ENCODE results near the gene ZNF285. TPM values are rescaled to one million over a fixed set of nuclear protein-coding genes. Genes with fewer than 3 reads are reported as not detected.
"Not testable (repeated sequence)": the region's sequence is repeated elsewhere in the genome, so short reads cannot be mapped to it uniquely, and the experiment has no call there.

The ZNF285 gene
- total RNA-seq (2014; rRNA removed; shearing (Covaris generic); ENCODE audit: low replicate concordance), result not detected in 2 replicates

- no peaks in the 10 kb centered on the region for H3K9me3 ChIP-seq (ENCODE audit: low read length)
- H3K4me2 ChIP-seq (ENCODE audit: low read depth, low read length, poor library complexity, severe bottlenecking), result no peak within 1 kb of the TSS
- no peak within 1 kb of the TSS for H3K27ac ChIP-seq (ENCODE audit: low read length)
- H3K27me3 ChIP-seq (ENCODE audit: low read length), result no peaks in the 10 kb centered on the region
- H3K36me3 ChIP-seq (ENCODE audit: insufficient read depth, low read length), result no peaks in the 10 kb centered on the region
- no peak within 1 kb of the TSS for H2AFZ ChIP-seq (ENCODE audit: low read length)
- no peaks in the 10 kb centered on the region for H3K79me2 ChIP-seq (ENCODE audit: low read length)
- no peak for DNase-seq
- no peaks in the 10 kb centered on the region for H3K9me2 ChIP-seq (replicated peaks; ENCODE audit: insufficient read depth, low read length)
- no peaks in the 10 kb centered on the region for H4K20me1 ChIP-seq (ENCODE audit: insufficient read depth, low read depth, low read length)
- no peak within 1 kb of the TSS for H3K4me3 ChIP-seq (ENCODE audit: low read length)
- no peak within 1 kb of the TSS for H3K9ac ChIP-seq (ENCODE audit: low read length)
- no peaks in the 10 kb centered on the region for H3K4me1 ChIP-seq (ENCODE audit: low read length)
Measured at GRCh38 chr19:44401139-44402115, at the start of gene ZNF285. TSS of gene ZNF285 (minus strand) at chr19:44401608. CDS start at chr19:44397213, 4,395 bp downstream.

- Histone ChIP-seq H2AFZ (ENCODE audit: low read length) (no peak within 1 kb of the TSS), H3K4me2 (ENCODE audit: low read depth, low read length, poor library complexity, severe bottlenecking) (no peak within 1 kb of the TSS), H3K9ac (ENCODE audit: low read length) (no peak within 1 kb of the TSS), H3K9me2 (replicated peaks; ENCODE audit: insufficient read depth, low read length) (no peaks in the 10 kb centered on the region), H3K4me3 (ENCODE audit: low read length) (no peak within 1 kb of the TSS), H3K4me1 (ENCODE audit: low read length) (no peaks in the 10 kb centered on the region), H3K79me2 (ENCODE audit: low read length) (no peaks in the 10 kb centered on the region), H3K27me3 (ENCODE audit: low read length) (no peaks in the 10 kb centered on the region), H3K27ac (ENCODE audit: low read length) (no peak within 1 kb of the TSS), H3K36me3 (ENCODE audit: insufficient read depth, low read length) (no peaks in the 10 kb centered on the region), H4K20me1 (ENCODE audit: insufficient read depth, low read depth, low read length) (no peaks in the 10 kb centered on the region), H3K9me3 (ENCODE audit: low read length) (peaks cover 2% of the 10 kb centered on the region)
- no peak for DNase-seq
Measured at GRCh38 chr19:44447916-44448674, 46.7 kb upstream of the ZNF285 start, which contains the start of gene ZNF229. TSS of gene ZNF229 (minus strand) at chr19:44448472. CDS start at chr19:44442847, 5,625 bp downstream.

GRCh38 chr19:44438441-44438840, 37.0 kb upstream of the ZNF285 start:
- no peaks in the 10 kb centered on the region for H4K20me1 ChIP-seq (ENCODE audit: insufficient read depth, low read depth, low read length)
- no peak overlapping the region for H3K4me2 ChIP-seq (ENCODE audit: low read depth, low read length, poor library complexity, severe bottlenecking)
- no peaks in the 10 kb centered on the region for H3K9me3 ChIP-seq (ENCODE audit: low read length)
- no peaks in the 10 kb centered on the region for H3K4me1 ChIP-seq (ENCODE audit: low read length)
- DNase-seq, result no peak
- H3K27me3 ChIP-seq (ENCODE audit: low read length), result no peaks in the 10 kb centered on the region
- no peaks in the 10 kb centered on the region for H3K79me2 ChIP-seq (ENCODE audit: low read length)
- H3K4me3 ChIP-seq (ENCODE audit: low read length), result no peak overlapping the region
- H3K9me2 ChIP-seq (replicated peaks; ENCODE audit: insufficient read depth, low read length), result no peaks in the 10 kb centered on the region
- H3K36me3 ChIP-seq (ENCODE audit: insufficient read depth, low read length), result no peaks in the 10 kb centered on the region
- no peak overlapping the region for H3K9ac ChIP-seq (ENCODE audit: low read length)
- no peak overlapping the region for H2AFZ ChIP-seq (ENCODE audit: low read length)
- no peak overlapping the region for H3K27ac ChIP-seq (ENCODE audit: low read length)

- Histone ChIP-seq H3K27me3 (ENCODE audit: low read length) (no peaks in the 10 kb centered on the region), H3K4me3 (ENCODE audit: low read length) (no peak overlapping the region), H3K4me2 (ENCODE audit: low read depth, low read length, poor library complexity, severe bottlenecking) (no peak overlapping the region), H2AFZ (ENCODE audit: low read length) (no peak overlapping the region), H4K20me1 (ENCODE audit: insufficient read depth, low read depth, low read length) (no peaks in the 10 kb centered on the region), H3K4me1 (ENCODE audit: low read length) (no peaks in the 10 kb centered on the region), H3K9me2 (replicated peaks; ENCODE audit: insufficient read depth, low read length) (no peaks in the 10 kb centered on the region), H3K36me3 (ENCODE audit: insufficient read depth, low read length) (no peaks in the 10 kb centered on the region), H3K9me3 (ENCODE audit: low read length) (no peaks in the 10 kb centered on the region; the same call in 1 of the 2 replicates), H3K9ac (ENCODE audit: low read length) (no peak overlapping the region), H3K79me2 (ENCODE audit: low read length) (no peaks in the 10 kb centered on the region), H3K27ac (ENCODE audit: low read length) (no peak overlapping the region)
- no peak for DNase-seq
Measured at GRCh38 chr19:44435441-44435840, 34.0 kb upstream of the ZNF285 start.

- H3K9me3 ChIP-seq (ENCODE audit: low read length), result peaks cover 4% of the 10 kb centered on the region
Measured at GRCh38 chr19:44430956-44431355, 29.5 kb upstream of the ZNF285 start.

GRCh38 chr19:44415553-44415952, 14.1 kb upstream of the ZNF285 start:
- H2AFZ ChIP-seq (ENCODE audit: low read length); H4K20me1 ChIP-seq (ENCODE audit: insufficient read depth, low read depth, low read length): not testable (repeated sequence)

More at GRCh38 chr19:44430956-44431355, 29.5 kb upstream of the ZNF285 start:
- Histone ChIP-seq H3K36me3 (ENCODE audit: insufficient read depth, low read length) (no peaks in the 10 kb centered on the region), H3K4me3 (ENCODE audit: low read length) (no peak overlapping the region), H3K9ac (ENCODE audit: low read length) (no peak overlapping the region), H3K4me1 (ENCODE audit: low read length) (no peaks in the 10 kb centered on the region), H3K9me2 (replicated peaks; ENCODE audit: insufficient read depth, low read length) (no peaks in the 10 kb centered on the region), H3K27ac (ENCODE audit: low read length) (no peak overlapping the region), H3K79me2 (ENCODE audit: low read length) (no peaks in the 10 kb centered on the region), H3K4me2 (ENCODE audit: low read depth, low read length, poor library complexity, severe bottlenecking) (no peak overlapping the region), H3K27me3 (ENCODE audit: low read length) (no peaks in the 10 kb centered on the region), H2AFZ (ENCODE audit: low read length) (no peak overlapping the region), H4K20me1 (ENCODE audit: insufficient read depth, low read depth, low read length) (no peaks in the 10 kb centered on the region)
- no peak for DNase-seq

GRCh38 chr19:44389268-44389667, 12.1 kb downstream of the ZNF285 start:
- not testable (repeated sequence) for DNase-seq; H3K27me3 ChIP-seq (ENCODE audit: low read length); H2AFZ ChIP-seq (ENCODE audit: low read length); H3K4me3 ChIP-seq (ENCODE audit: low read length); H3K4me2 ChIP-seq (ENCODE audit: low read depth, low read length, poor library complexity, severe bottlenecking); H3K27ac ChIP-seq (ENCODE audit: low read length); H3K9ac ChIP-seq (ENCODE audit: low read length); H4K20me1 ChIP-seq (ENCODE audit: insufficient read depth, low read depth, low read length); H3K9me3 ChIP-seq (ENCODE audit: low read length); H3K4me1 ChIP-seq (ENCODE audit: low read length); H3K36me3 ChIP-seq (ENCODE audit: insufficient read depth, low read length); H3K79me2 ChIP-seq (ENCODE audit: low read length); H3K9me2 ChIP-seq (replicated peaks; ENCODE audit: insufficient read depth, low read length)

More at GRCh38 chr19:44415553-44415952, 14.1 kb upstream of the ZNF285 start:
- DNase-seq; H3K4me3 ChIP-seq (ENCODE audit: low read length); H3K4me1 ChIP-seq (ENCODE audit: low read length); H3K9me3 ChIP-seq (ENCODE audit: low read length); H3K9ac ChIP-seq (ENCODE audit: low read length); H3K27me3 ChIP-seq (ENCODE audit: low read length); H3K36me3 ChIP-seq (ENCODE audit: insufficient read depth, low read length); H3K27ac ChIP-seq (ENCODE audit: low read length); H3K79me2 ChIP-seq (ENCODE audit: low read length); H3K9me2 ChIP-seq (replicated peaks; ENCODE audit: insufficient read depth, low read length); H3K4me2 ChIP-seq (ENCODE audit: low read depth, low read length, poor library complexity, severe bottlenecking): not testable (repeated sequence)

GRCh38 chr19:44374789-44375188, 26.6 kb downstream of the ZNF285 start:
- Histone ChIP-seq H3K79me2 (ENCODE audit: low read length) (no peaks in the 10 kb centered on the region), H3K4me2 (ENCODE audit: low read depth, low read length, poor library complexity, severe bottlenecking) (no peak overlapping the region), H4K20me1 (ENCODE audit: insufficient read depth, low read depth, low read length) (no peaks in the 10 kb centered on the region), H3K9me2 (replicated peaks; ENCODE audit: insufficient read depth, low read length) (no peaks in the 10 kb centered on the region), H3K4me1 (ENCODE audit: low read length) (no peaks in the 10 kb centered on the region), H2AFZ (ENCODE audit: low read length) (no peak overlapping the region), H3K4me3 (ENCODE audit: low read length) (no peak overlapping the region), H3K27me3 (ENCODE audit: low read length) (no peaks in the 10 kb centered on the region), H3K27ac (ENCODE audit: low read length) (no peak overlapping the region), H3K9me3 (ENCODE audit: low read length) (peaks cover 10% of the 10 kb centered on the region; the same call in 1 of the 2 replicates), H3K36me3 (ENCODE audit: insufficient read depth, low read length) (no peaks in the 10 kb centered on the region), H3K9ac (ENCODE audit: low read length) (no peak overlapping the region)
- no peak for DNase-seq

Measured in Karpas-422 (cell line).